HG02642 (cell line): ENCODE data around the gene ECT2.
A peak's percentile ranks its signal among the peaks of the same experiment; 100 is the strongest.
"Not testable (repeated sequence)": the region's sequence is repeated elsewhere in the genome, so short reads cannot be mapped to it uniquely, and the experiment has no call there.

Experiments used
- ATAC-seq: cut with Tn5 transposase; IDR thresholded peaks from one replicate; pipeline ENCODE4 v1.9.1; 2021; ENCODE audit warnings: mild to moderate bottlenecking; ENCODE audit not compliant: unreplicated experiment, poor library complexity

Gene ECT2

DNA sequence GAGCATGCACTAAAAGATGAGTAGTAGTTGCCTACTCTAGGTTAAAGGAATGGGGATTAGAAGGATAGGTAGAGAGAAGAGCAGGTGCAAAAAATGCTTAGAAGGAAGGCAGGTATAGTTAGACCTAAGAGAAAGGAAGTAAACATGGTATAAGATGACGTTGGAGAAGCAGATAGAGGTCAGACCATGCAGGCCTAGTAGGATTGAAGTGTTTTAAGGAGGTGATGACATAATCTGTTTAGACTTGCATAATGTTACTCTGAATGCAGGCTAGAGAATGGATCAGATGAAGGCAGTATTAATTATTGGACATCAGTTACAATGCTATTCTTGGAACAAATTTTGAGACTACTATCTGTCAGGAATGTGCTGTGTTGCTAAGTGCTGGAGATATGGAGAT lies 11.1 kb upstream of the ECT2 start:
- no peak for ATAC-seq

DNA sequence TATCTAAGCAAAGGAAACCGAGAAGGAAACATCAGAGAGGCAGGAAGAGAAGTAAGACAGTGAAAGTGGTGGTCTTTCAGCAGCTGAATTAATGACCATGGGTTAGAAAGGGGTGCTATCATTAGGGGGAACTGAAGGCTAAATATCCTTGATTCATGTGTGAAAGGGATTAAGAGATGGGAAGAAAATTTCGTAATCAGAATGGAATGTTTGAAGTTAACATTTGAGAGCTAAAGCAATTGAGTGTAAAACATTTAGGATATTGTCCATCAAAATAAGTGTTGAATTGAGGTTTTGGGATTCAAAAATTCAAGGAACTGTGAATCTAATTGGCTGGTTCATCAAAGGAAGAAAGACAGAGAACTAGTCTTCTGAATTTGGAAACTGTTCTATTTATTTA lies 4.1 kb upstream of the ECT2 start:
- no peak for ATAC-seq

DNA sequence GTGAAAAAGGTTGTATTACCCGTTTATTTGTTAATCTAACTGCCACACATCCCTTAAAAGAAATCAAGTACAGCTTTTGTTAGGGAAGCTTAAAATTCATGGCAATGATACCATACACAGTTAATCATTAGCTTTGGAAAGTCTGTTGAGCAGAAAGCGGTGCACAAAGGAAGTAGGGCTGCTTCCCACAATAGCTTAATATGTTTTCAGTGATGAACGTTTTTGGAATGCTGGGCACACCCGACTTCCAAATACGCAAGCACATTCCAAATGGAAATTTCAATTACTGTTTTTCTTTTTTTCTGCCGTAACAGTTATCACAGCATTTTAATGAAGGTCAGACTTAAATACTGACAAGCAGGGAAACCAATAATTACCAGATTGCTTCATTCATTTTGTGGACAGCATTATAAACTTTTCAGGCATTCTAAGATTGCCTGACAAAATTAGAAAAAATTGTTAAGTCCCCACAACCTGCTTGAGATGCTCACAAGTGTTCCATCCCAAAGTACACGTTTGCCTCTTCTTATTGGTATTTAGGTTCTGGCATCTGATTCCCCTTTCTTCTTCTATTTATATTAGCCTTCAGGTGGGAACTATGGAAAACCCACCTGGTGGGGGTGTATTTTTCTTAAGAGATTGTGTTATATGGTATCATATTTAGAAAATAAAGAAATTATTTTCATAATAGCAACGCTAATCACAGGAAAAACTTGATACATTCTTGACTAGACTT lies 1.1 kb upstream of the ECT2 start:
- no peak for ATAC-seq

DNA sequence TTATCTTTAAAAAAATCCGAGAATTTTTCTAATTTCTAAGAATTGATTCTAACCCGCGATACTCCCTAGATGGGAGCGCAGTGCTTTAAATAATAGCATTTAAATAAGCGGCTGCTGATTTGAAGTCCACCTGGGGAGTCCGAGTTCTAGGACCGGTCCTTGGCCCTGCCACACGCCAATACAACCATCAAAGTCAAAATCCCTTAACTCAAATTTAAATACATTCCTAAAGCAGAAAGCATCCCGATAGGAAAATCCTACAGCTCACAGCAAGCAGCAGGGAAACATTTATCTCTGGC lies 508 bp upstream of the ECT2 start:
- peak; percentile 0 for ATAC-seq

DNA sequence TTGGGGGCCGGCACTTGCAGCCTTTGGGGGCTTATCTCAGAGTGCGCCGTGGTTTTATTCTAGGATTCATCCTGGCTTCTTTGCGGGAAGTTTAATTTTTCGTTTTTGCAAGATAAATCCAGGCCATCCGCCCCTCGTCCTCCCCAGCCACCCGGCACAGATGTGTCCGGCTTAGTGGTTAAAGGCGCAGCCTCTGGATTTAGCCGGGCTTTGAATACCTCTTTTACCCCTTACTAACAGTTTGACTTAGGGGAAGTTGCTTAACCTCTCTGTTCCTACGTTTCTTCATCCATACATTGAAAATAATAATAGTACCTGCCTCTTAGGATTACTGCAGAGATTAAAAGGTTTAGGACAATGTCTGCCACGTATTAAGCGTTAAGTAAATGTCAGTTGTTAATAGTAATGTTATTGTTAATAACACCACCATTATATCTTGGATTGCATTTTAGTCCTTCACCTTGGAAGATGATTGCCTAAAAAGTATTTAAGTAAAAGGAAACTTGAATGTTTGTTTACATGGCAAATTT lies 714 bp downstream of the ECT2 start:
- ATAC-seq = peak; percentile 17

DNA sequence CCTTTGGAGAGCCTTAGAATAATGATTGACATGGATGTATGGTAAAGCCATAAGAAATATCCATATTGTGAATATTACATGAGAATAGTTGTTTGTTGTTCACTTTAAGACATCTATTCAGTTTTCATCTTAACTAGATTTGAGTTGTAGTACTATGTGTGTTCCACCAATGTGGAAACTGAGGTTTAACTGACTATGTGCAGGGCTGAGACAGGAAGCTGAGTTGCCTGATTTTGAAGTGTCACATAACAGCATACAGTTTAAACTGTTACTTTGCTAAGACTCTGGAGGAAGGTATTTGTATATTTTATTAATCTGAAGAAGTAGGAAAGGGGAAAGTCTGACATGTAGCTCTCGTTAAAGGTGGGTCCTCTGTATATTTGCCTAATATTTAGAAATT lies 2.1 kb downstream of the ECT2 start:
- ATAC-seq = no peak

DNA sequence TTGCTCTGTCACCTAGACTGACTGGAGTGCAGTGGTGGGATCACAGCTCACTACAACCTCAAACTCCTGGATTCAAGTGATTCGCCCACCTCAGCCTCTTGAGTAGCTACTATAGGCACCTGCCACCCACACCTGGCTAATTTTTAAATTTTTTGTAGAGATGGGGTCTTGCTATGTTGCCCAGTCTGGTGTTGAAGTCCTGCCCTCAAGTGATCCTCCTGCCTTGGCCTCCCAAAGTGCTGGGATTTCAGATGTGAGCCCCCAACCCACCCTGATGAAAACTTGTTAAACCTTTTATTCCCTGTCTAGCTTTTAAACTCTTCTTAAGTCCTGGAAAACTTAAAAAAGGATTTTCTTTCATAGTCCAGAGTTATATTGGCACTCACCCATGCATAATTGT lies 2.6 kb downstream of the ECT2 start:
- no peak for ATAC-seq

DNA sequence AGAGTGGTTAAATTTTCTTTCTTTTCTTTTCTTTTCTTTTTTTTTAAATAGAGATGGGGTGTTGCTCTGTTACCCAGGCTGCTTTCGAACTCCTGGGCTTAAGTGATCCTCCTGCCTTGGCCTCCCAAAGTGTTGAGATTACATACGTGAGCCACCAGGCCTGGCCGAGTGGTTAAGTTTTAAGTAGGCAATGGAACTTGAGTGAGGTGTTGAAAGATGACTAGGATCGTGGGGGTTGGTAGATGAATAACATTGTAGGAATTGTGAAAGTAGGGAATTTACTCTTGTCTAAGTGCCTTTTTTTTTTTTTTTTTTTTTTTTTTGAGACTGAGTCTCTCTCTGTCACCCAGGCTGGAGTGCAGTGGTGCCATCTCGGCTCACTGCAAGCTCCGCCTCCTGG lies 9.9 kb downstream of the ECT2 start:
- not testable (repeated sequence) for ATAC-seq

DNA sequence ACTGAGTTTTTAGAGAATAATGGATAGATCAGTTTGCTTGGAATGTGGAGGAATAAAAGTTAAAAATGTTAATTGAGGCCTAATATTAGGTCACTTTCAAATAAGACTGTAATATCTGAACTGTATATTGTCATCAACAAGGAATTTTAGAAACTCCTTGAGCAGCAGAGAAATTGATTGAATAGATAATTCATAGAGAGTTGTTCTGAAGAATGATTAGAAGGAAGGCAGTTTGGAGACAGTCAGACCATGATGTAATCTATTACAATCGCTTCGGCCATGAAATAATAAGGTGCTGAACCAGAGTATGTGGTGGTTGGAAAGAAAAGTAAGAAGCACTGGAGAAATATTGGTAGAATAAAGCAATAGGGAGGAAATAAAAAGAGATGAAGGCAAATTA lies 15.7 kb downstream of the ECT2 start:
- ATAC-seq = no peak

DNA sequence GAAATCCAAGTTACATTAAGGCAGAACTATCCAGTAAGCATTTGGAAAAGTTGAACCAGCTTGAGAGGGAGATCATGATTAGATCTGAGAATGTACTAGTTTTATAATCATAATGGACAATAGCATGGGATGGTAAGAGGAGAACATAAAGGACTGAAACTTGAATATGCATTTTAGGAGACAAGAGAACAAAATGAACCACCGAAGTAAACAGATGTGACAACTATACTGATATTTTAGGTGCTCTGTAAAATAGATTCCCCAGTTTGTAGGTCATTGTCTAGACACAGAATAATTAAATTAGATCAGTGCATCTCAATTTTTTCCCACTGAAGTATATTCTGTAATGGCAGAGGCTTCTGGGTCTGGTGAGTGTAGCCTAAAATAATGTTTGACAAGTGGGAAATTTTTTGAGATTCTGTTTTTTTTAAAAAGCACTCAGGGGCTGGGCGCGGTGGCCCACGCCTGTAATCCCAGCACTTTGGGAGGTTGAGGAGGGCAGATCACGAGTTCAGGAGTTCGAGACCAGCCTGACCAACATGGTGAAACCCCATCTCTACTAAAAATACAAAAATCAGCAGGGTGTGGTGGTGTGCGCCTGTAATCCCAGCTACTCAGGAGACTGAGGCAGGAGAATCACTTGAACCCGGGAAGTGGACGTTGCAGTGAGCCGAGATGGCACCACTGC lies 16.3 kb downstream of the ECT2 start:
- no peak for ATAC-seq

DNA sequence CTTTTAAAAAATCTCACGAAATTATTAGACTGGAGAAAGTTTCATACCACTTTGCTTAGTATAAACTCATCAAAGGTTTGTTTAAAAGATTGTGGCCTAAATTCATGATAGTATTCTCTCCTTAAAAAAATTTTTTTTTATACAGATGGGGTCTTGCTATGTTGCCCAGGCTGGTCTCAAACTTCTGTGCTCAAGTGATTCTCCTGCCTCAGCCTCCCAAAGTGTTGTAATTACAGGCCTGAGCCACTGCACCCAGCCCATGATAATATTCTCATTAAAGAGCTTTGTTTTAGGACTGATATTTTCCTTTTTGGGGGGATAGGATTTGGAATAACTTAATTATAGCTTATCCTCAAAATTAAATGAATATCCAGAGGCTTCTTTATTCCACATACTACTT lies 19.9 kb downstream of the ECT2 start:
- no peak for ATAC-seq

DNA sequence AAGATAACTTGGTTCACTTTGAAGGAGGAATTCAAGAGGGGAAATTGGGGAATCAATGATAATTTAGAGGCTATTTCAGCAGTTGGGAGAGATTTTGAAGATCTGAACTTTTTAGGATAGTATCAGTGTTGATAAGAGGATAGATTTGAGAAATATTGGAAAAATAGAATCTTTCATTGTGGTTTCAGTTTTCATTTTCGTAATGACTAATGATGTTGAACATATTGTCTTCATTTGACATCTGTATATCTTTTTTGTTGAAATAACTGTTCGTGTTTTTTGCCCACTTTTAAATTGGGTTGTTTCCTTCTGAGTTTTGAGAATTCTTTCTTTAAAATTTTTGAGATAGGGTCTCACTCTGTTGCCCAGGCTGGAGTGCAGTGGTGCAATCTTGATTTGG lies 21.1 kb downstream of the ECT2 start:
- no peak for ATAC-seq

DNA sequence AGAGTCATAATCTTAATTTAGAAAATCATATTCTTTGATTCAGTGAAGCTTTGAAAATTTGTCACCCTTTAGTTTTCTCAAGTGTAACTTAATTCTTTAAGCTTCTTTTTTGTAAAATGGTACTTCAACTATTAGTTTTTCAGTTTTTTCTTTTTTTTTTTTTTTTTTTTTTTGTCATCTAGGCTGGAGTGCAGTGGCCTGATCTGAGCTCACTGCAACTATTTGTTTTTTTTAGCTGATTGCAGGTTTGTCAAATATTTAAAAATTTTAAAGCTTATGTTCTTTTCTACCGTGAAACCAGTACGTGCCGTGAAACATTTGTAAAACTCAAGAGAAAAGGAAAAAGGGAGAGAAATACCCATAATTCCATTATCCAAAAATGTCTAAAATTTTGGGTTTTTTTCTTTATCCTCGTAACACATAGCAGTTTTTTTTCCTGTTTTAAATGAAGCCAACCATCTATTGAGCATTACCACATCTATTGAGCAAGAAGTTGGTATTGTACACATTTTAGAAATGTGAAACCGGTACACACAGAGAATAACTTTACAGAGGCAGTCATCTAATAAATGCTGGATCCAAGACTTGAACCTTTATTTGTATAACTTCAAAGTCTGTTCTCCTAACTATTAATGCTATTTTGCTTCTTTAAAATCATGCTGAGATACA lies 25.7 kb downstream of the ECT2 start:
- no peak for ATAC-seq

DNA sequence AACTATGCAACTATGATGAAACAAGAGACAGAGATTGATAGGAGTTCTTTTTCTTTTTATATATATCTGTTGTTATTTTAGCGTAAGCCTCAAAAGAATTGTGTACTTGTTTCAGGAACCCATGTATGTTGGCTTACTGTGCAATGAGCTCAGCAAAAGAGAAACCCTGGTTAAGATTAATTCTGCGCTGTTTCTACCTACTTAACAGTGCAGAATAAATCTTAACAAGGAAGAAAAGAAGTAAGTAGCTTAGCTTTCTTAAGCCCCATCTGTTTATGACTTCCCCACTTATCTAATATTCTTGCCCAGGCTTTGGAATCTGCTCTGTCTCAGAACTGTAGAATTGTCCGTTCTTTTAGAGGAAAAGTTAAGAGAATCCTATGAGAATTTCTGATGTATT lies 27.4 kb downstream of the ECT2 start:
- no peak for ATAC-seq

DNA sequence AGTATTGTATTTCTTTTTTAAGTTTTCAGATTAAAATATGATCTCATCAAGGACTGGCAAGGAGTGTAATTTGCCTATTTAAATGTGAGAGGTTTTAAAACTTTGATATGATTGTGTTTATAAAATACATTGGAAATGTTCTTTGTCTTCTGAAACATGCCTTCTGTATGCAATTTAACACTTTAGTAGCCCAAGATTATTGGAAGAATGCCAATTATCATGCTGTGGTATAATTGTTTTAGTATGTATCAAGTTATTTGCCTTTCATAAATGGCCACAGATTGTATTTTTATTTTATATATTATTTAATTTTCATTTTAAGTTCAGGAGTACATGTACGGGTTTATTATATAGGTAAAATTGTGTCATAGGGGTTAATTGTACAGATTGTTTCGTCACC lies 31.7 kb downstream of the ECT2 start:
- no peak for ATAC-seq

DNA sequence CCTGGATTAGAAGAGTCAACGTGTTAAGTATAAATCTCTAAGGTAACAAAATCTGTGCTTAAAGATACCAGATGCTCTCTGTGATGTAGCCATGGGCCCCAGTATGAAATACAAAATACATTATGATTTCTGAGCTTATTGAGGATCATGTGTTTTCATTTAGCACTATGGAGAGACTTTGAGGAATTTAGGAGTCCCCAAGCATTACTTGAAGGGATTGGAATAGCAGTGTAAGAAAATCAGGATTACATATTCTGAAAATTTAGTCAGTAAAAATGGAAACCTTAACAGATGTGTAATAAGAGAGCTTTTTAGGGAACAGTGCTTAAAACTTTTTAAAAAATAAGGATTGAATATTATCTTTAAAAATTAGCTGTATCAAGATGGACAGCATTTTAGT lies 35.5 kb downstream of the ECT2 start:
- ATAC-seq = no peak

DNA sequence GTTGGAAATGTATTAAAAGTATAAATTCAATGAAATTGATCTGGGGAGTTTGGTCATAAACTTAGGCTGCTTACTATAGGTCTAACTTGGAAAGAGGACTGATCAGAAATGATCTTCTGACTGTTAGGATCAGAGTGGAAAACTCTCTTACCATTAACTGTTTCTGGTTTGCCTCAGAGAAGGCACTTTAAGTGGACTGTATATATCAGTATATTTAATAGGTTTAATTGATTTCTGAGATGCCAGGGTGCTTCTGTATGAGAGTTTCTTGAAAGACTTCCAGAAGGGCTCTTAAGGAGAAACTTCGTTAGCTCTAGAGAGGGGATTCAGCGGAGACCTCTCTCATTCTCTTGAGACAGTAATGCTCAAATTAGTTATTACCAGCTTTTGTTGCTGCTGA lies 36.5 kb downstream of the ECT2 start:
- no peak for ATAC-seq

DNA sequence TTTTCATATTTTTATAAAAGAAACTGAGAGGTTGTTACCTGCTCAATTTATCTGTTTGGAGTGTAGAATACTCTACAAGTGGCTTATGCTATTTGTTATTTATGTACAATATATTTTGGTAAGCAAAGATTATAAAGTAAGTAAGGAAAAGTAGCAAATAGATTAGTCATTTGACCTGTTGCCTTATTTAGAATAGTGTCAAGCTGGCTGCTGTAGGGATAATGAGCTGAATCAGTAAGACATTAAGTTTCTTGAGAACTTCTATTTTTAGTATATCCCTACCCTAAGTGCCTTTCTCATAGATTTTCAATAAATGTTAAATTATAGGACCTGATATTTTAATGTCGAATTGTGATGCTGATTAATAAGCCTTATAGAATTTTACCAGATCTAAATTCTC lies 37.2 kb downstream of the ECT2 start:
- ATAC-seq = no peak

DNA sequence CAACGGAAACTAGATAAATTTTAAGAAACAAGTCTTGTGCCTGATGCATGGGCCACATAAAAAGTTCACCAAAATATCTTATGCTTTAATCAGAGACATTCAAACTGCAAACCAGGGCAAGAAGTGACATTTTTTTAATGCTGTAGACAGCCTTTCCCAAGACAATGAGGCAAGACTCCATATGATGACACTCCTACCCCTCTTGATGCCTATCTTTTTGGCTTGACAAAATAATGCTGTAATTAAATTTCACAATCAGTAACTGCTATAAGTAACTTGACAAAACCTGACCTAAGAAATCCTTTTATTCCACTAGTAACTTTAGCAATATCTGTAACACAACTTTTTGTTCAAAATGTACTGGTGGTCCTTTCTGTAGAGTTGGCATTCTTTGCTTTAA lies 48.7 kb downstream of the ECT2 start:
- ATAC-seq = no peak

DNA sequence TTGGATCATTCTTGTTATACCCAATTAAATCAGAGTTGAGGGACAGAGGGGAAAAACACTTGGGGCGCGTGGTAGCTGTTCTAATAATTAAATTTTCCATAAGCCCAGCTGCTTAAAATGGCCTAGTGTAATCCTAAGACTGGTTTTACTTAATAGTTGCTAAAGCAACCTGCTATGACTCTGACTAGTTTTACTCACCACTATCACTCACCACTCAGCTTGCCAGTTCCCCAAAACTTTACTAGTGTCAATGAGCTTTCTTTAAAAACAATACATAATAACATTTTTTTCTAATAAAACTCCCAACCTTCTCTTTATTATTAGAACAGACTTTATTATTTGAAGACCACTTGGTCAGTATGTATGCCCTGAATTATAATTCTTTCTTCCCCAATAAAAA lies 49.6 kb downstream of the ECT2 start:
- no peak for ATAC-seq

DNA sequence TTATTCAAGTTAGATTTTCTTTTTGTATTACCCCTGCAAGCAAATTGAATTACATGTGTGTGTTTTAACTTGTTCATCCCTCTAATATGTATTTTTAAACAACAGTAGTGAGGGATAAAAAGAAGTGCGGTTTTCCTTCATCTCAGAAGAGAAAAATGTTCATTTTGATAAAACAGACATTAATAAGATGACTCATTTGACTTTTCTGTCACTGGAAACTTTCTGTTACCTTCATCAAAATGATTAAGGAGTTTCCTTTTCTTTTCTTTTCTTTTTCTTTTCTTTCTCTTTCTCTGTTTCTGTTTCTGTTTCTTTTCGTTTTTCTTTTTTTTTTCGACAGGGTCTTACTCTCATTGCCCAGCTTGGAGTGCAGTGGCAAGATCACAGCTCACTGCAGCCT lies 53.0 kb downstream of the ECT2 start:
- no peak for ATAC-seq

DNA sequence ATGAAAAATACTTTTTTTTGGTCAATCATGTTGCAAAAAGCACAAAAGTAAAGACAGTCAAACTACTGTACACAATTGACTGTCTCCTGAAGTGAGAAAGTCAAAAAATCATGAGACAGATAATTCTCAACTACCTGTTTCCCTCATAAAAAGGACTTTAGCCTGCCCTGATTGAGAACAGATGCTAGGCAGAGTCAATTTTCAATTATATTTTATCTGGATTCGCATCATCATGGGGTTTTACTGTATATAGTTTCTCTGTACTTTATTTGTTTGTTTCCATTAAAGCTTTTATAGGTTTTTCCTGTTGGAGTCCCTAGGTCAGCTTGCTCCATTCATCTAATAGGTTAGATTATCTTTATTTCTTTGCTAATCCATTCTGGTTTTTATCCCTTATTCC lies 53.8 kb downstream of the ECT2 start:
- ATAC-seq = no peak
